A549 (cell line): ENCODE data around the gene ASB18. TPM values are rescaled to one million over a fixed set of nuclear protein-coding genes. Genes with fewer than 3 reads are reported as not detected.

Experiments used
- ATAC-seq, 2 experiments: fragments of 200-7000 bp in 1 of 2; fragments of >200 bp in 1 of 2; cut with Nextera tagmentation in 1 of 2; cut with Tn5 transposase in 1 of 2; 3 replicates each; pipeline versions ENCODE4 v1.8.0 to v1.9.1; 2018 to 2020; ENCODE audit warnings: mild to moderate bottlenecking in 1 of 2, moderate library complexity in 1 of 2
- CTCF ChIA-PET: fragments of 300-600 bp; sonication (Branson Sonifier 250); formaldehyde crosslinking; extraction: SDS; loops from one replicate; lab custom pipeline; 2021; ENCODE audit warnings: antibody characterized with exemption, inconsistent platforms; lab: Yijun Ruan, JAX
- POLR2A ChIA-PET: fragments of 350-600 bp; formaldehyde crosslinking; extraction: SDS; loops from one replicate; lab custom pipeline; 2021; ENCODE audit warnings: antibody characterized with exemption, inconsistent platforms; lab: Yijun Ruan, JAX
- DNase-seq, 2 experiments: peaks; one replicate each; pipeline versions ENCODE4 v3.0.0 to v3.0.0-alpha.2; 2011 to 2016; ENCODE audit warnings: low read depth in 1 of 2, low spot score in 1 of 2
- FAIRE-seq: peaks from 2 replicates; lab custom pipeline; 2011; peaks lifted over from hg19 to GRCh38; lab: Jason Lieb, UNC
- H3K27ac ChIP-seq, 2 experiments: fragments of >200 bp; sonication (Bioruptor Twin); formaldehyde crosslinking; 3 replicates each; pipeline ENCODE4 v1.5.1; 2016 to 2017
- H3K4me1 ChIP-seq: fragments of >200 bp; sonication (Bioruptor Twin); formaldehyde crosslinking; 3 replicates; pipeline ENCODE4 v1.6.1; 2016
- H3K4me2 ChIP-seq: fragments of >200 bp; sonication (Bioruptor Twin); formaldehyde crosslinking; 3 replicates; pipeline ENCODE4 v1.6.1; 2016
- H3K4me3 ChIP-seq: fragments of >200 bp; sonication (Bioruptor Twin); formaldehyde crosslinking; 3 replicates; pipeline ENCODE4 v1.5.1; 2016
- H3K9me3 ChIP-seq: fragments of >200 bp; sonication (Bioruptor Twin); formaldehyde crosslinking; 3 replicates; pipeline ENCODE4 v1.6.1; 2016
- CBX8 ChIP-seq: fragments of 200-600 bp; sonication (generic); IDR thresholded peaks from 2 replicates; pipeline ENCODE4 v1.6.1; 2016
- EHMT2 ChIP-seq: fragments of 200-600 bp; sonication (generic); IDR thresholded peaks from 2 replicates; pipeline ENCODE4 v1.6.1; 2016; ENCODE audit warnings: antibody characterized with exemption, low read depth, mild to moderate bottlenecking, moderate library complexity
- EP300 ChIP-seq, 2 experiments: fragments of >200 bp; sonication (Bioruptor Twin); formaldehyde crosslinking; IDR thresholded peaks; 2 replicates in 1 of 2; 3 replicates in 1 of 2; pipeline ENCODE4 v1.6.1; 2016 to 2017
- FOSB ChIP-seq: fragments of 250-450 bp; sonication (Bioruptor Pico); IDR thresholded peaks from 2 replicates; pipeline ENCODE4 v1.5.0; 2020; ENCODE audit warnings: mild to moderate bottlenecking, moderate library complexity
- HOXB5 ChIP-seq: fragments of 250-450 bp; sonication (Bioruptor Pico); IDR thresholded peaks from 2 replicates; pipeline ENCODE4 v1.5.0; 2020; ENCODE audit warnings: mild to moderate bottlenecking, moderate library complexity
- JUN ChIP-seq, 2 experiments: fragments of >200 bp; sonication (Bioruptor Twin); formaldehyde crosslinking; IDR thresholded peaks; 2 replicates in 1 of 2; 3 replicates in 1 of 2; pipeline ENCODE4 v1.6.1; 2016 to 2017
- JUNB ChIP-seq: fragments of >200 bp; sonication (Bioruptor Twin); formaldehyde crosslinking; IDR thresholded peaks from 2 replicates; pipeline ENCODE4 v1.6.1; 2016
- KDM1A ChIP-seq: fragments of 200-600 bp; sonication (generic); IDR thresholded peaks from 2 replicates; pipeline ENCODE4 v1.6.1; 2016; ENCODE audit warnings: low read depth, mild to moderate bottlenecking
- KDM5A ChIP-seq: fragments of 200-600 bp; sonication (generic); IDR thresholded peaks from 2 replicates; pipeline ENCODE4 v1.6.1; 2016; ENCODE audit warnings: antibody characterized with exemption, mild to moderate bottlenecking
- MAZ ChIP-seq: fragments of 150-350 bp; IDR thresholded peaks from 2 replicates; pipeline ENCODE4 v1.6.1; 2014; ENCODE audit warnings: antibody characterized with exemption, low read depth, low read length, borderline replicate concordance
- PHF8 ChIP-seq: fragments of 200-600 bp; sonication (generic); IDR thresholded peaks from 2 replicates; pipeline ENCODE4 v1.6.1; 2016; ENCODE audit warnings: low read depth, mild to moderate bottlenecking, antibody characterized with exemption, moderate library complexity, borderline replicate concordance
- POLR2A ChIP-seq: IDR thresholded peaks from 2 replicates; pipeline ENCODE4 v1.6.1; 2012; ENCODE audit warnings: mild to moderate bottlenecking, low read length
- RARB ChIP-seq: fragments of 250-450 bp; sonication (Bioruptor Pico); IDR thresholded peaks from 2 replicates; pipeline ENCODE4 v1.8.0; 2021; ENCODE audit warnings: mild to moderate bottlenecking, moderate library complexity
- RCOR1 ChIP-seq: fragments of 150-350 bp; IDR thresholded peaks from 2 replicates; pipeline ENCODE4 v1.6.1; 2014; ENCODE audit warnings: antibody characterized with exemption, low read length, low read depth
- RNF2 ChIP-seq: fragments of 200-600 bp; sonication (generic); IDR thresholded peaks from 2 replicates; pipeline ENCODE4 v1.6.1; 2016; ENCODE audit warnings: low read depth, mild to moderate bottlenecking, antibody characterized with exemption, moderate library complexity, borderline replicate concordance
- TP53 ChIP-seq: fragments of 250-450 bp; sonication (Bioruptor Pico); IDR thresholded peaks from 2 replicates; pipeline ENCODE4 v1.5.0; 2021; ENCODE audit warnings: mild to moderate bottlenecking, moderate library complexity
- ZC3H11A ChIP-seq: fragments of 450-650 bp; IDR thresholded peaks from 2 replicates; pipeline ENCODE4 v1.6.1; 2014; ENCODE audit warnings: antibody characterized with exemption, mild to moderate bottlenecking
- ZNF302 ChIP-seq: fragments of 250-450 bp; sonication (Bioruptor Pico); IDR thresholded peaks from 2 replicates; pipeline ENCODE4 v1.9.0; 2021; ENCODE audit warnings: inconsistent platforms, mild to moderate bottlenecking, moderate library complexity
- WGBS: methylation state at CpG from one replicate; pipeline ENCODE4 v1.1.6; 2017; ENCODE audit errors: missing lambda C conversion rate; 5-methylcytosine and 5-hydroxymethylcytosine counted together
- polyA plus RNA-seq, 4 experiments: library from polyadenylated mRNA; depleted of rRNA in 3 of 4; stranded (reverse); fragments of >200 nt; fragmentation: RNase III in 1 of 4; extraction: RNeasy Plus Mini Kit Qiagen cat#74134 plus additional on column Dnase treatment in 1 of 4; gene quantifications; 2 replicates in 3 of 4; 3 replicates in 1 of 4; pipeline ENCODE4 v1.2.3, GENCODE V29; 2011 to 2017
- TF ChIP-seq, protein P1 (sequence below): fragments of 150-350 bp; IDR thresholded peaks from 2 replicates; pipeline ENCODE4 v1.6.1; 2014; ENCODE audit warnings: low read depth, mild to moderate bottlenecking, low read length
- TF ChIP-seq, protein P2 (sequence below): fragments of >200 bp; sonication (Bioruptor Twin); formaldehyde crosslinking; IDR thresholded peaks from 3 replicates; pipeline ENCODE4 v1.5.1; 2016
- TF ChIP-seq, protein P3 (sequence below): fragments of >200 bp; sonication (Bioruptor Twin); formaldehyde crosslinking; IDR thresholded peaks from 3 replicates; pipeline ENCODE4 v1.6.1; 2016
- TF ChIP-seq, protein P4 (sequence below): fragments of 450-650 bp; IDR thresholded peaks from 2 replicates; pipeline ENCODE4 v1.6.1; 2014; ENCODE audit warnings: antibody characterized with exemption

The ASB18 gene
- polyA plus RNA-seq, 2 of the 4 experiments (the other 2 are of a cell fraction): not detected

DNA sequence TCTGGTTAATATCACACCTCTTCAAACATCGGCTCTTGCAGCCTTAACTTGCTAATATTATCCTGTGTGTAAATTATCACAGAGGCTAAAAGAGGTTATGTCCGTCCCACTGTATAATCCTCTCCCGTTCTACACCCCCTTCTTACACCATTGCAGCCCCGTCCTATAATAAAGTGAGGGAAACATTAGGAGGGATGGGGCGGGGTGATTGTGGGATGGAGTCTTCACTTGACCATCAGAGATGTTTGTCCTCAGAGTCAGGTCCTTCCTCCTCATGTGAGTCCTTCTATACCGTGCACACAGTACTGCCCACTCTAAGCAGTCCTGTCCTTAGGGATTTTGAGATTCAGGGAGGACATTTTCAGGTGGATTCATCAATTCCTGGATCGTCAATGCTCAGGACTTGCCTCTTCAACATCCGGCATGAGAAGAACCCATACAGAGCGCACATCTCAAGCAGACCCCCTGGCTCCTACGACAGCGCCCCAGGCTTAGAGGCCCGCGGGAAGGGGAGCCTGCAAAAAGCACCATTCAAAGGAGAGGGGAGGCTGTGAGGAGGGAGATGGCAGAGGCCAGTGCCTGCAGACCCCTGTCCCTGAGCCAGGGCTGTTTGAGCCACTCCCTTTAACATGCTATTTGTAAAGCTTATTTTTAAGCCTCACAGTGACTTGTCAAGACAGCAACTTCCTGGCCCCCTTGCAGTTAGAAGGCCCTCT lies 42.8 kb upstream of the ASB18 start:
- CTCF ChIA-PET: no interaction called here
- FAIRE-seq (no peak), ATAC-seq (no peak; a peak in 1 of 6 replicates), DNase-seq (no peak)
- 31% methylated on average over 10 of the region's 13 CpGs for WGBS
- H3K4me3 ChIP-seq: no peak overlapping the region
- H3K4me1 ChIP-seq: no peaks in the 10 kb centered on the region
- H3K27ac ChIP-seq: no peak overlapping the region
- POLR2A ChIA-PET: no interaction called here
- no peak overlapping the region for H3K4me2 ChIP-seq
- TF ChIP-seq RNF2 (no peak), PHF8 (no peak)
- peaks cover under 1% of the 10 kb centered on the region; the same call in 1 of the 3 replicates for H3K9me3 ChIP-seq

DNA sequence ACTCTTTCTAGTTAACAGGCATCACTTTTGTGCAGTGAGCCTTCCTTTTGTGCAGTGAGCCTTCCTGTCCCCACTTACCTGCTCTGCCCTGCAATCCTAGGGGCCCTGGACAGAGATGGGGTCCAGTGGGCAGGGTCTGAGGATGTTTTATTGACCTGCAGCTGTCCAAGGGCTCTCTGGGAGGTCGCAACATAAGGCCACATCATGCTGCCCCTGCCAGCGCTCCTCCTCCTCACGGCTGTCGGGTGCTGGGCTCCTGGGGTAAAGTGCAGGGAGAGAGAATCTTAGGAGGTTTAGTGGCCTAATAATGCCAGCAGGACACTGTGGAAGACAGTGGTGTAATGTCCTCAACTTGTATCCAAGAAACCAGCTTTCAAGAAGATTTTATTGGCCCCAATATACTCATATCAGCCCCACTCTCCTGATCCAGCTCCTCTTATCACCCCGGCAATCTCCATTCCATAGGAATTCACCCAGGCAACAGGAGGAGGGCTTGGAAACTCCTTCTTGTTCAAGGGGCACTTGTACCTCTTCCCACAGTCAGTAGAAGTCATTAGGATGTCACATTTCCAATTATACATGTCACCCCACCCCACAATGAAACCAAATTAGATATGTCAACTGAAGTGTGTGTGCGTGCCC lies 41.9 kb upstream of the ASB18 start:
- Histone ChIP-seq H3K9me3 (no peaks in the 10 kb centered on the region), H3K4me2 (no peak overlapping the region), H3K4me3 (no peak overlapping the region), H3K4me1 (no peaks in the 10 kb centered on the region), H3K27ac (no peak overlapping the region)
- TF ChIP-seq MAZ (no peak), RCOR1 (no peak), ZC3H11A (no peak), TP53 (no peak), FOSB (CRISPR knock-in tag) (no peak), JUN (IDR thresholded peaks at IDR 0.05) (no peak), EP300 (IDR thresholded peaks at IDR 0.05) (no peak), CBX8 (no peak), POLR2A (no peak), KDM1A (no peak), ZNF302 (CRISPR knock-in tag) (no peak), JUNB (no peak), HOXB5 (CRISPR knock-in tag) (no peak), KDM5A (no peak), RARB (CRISPR knock-in tag) (no peak), EHMT2 (no peak)
- TF ChIP-seq, protein P1, sequence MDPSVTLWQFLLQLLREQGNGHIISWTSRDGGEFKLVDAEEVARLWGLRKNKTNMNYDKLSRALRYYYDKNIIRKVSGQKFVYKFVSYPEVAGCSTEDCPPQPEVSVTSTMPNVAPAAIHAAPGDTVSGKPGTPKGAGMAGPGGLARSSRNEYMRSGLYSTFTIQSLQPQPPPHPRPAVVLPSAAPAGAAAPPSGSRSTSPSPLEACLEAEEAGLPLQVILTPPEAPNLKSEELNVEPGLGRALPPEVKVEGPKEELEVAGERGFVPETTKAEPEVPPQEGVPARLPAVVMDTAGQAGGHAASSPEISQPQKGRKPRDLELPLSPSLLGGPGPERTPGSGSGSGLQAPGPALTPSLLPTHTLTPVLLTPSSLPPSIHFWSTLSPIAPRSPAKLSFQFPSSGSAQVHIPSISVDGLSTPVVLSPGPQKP: no peak
- TF ChIP-seq, protein P2, sequence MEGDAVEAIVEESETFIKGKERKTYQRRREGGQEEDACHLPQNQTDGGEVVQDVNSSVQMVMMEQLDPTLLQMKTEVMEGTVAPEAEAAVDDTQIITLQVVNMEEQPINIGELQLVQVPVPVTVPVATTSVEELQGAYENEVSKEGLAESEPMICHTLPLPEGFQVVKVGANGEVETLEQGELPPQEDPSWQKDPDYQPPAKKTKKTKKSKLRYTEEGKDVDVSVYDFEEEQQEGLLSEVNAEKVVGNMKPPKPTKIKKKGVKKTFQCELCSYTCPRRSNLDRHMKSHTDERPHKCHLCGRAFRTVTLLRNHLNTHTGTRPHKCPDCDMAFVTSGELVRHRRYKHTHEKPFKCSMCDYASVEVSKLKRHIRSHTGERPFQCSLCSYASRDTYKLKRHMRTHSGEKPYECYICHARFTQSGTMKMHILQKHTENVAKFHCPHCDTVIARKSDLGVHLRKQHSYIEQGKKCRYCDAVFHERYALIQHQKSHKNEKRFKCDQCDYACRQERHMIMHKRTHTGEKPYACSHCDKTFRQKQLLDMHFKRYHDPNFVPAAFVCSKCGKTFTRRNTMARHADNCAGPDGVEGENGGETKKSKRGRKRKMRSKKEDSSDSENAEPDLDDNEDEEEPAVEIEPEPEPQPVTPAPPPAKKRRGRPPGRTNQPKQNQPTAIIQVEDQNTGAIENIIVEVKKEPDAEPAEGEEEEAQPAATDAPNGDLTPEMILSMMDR: no peak
- TF ChIP-seq, protein P3, sequence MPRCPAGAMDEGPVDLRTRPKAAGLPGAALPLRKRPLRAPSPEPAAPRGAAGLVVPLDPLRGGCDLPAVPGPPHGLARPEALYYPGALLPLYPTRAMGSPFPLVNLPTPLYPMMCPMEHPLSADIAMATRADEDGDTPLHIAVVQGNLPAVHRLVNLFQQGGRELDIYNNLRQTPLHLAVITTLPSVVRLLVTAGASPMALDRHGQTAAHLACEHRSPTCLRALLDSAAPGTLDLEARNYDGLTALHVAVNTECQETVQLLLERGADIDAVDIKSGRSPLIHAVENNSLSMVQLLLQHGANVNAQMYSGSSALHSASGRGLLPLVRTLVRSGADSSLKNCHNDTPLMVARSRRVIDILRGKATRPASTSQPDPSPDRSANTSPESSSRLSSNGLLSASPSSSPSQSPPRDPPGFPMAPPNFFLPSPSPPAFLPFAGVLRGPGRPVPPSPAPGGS: no peak
- TF ChIP-seq, protein P4, sequence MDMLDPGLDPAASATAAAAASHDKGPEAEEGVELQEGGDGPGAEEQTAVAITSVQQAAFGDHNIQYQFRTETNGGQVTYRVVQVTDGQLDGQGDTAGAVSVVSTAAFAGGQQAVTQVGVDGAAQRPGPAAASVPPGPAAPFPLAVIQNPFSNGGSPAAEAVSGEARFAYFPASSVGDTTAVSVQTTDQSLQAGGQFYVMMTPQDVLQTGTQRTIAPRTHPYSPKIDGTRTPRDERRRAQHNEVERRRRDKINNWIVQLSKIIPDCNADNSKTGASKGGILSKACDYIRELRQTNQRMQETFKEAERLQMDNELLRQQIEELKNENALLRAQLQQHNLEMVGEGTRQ: no peak
- 55% methylated on average over 6 of the region's 6 CpGs for WGBS
- FAIRE-seq: no peak
- ChIA-PET CTCF (no interaction called here), POLR2A (no interaction called here)
- DNase-seq: no peak
- ATAC-seq: no peak
